Activated CD8-positive, alpha-beta T cell treated with anti-CD3 and anti-CD28 coated beads for 36 hours (primary cell): ENCODE measurements around the gene PRKG1. TPM values are rescaled to one million over a fixed set of nuclear protein-coding genes. Genes with fewer than 3 reads are reported as not detected.

ENCODE experiments used
- ATAC-seq: fragments of 200-7000 bp; cut with Tn5 transposase; one replicate; pipeline ENCODE4 v1.10.0; 2021; ENCODE audit warnings: mild to moderate bottlenecking, moderate library complexity
- CTCF ChIA-PET: fragments of 350-600 bp; sonication (Branson Sonifier 250); formaldehyde crosslinking; loops from one replicate; lab custom pipeline; 2021; ENCODE audit warnings: antibody characterized with exemption; lab: Charles Lee
- POLR2A ChIA-PET: fragments of 350-600 bp; sonication (Branson Sonifier 250); formaldehyde crosslinking; loops from one replicate; lab custom pipeline; 2021; ENCODE audit warnings: antibody characterized with exemption; lab: Charles Lee
- DNase-seq: peaks from one replicate; pipeline ENCODE4 v3.0.0-alpha.2; 2020
- H3K27ac Mint-ChIP-seq: one replicate; pipeline ENCODE4 v1.8.0; 2021; ENCODE audit warnings: mild to moderate bottlenecking, mixed read lengths
- H3K27me3 Mint-ChIP-seq: one replicate; pipeline ENCODE4 v1.8.0; 2021; ENCODE audit warnings: mixed read lengths
- H3K36me3 Mint-ChIP-seq: one replicate; pipeline ENCODE4 v1.8.0; 2021; ENCODE audit warnings: low read depth, mixed read lengths
- H3K4me1 Mint-ChIP-seq: one replicate; pipeline ENCODE4 v1.8.0; 2021; ENCODE audit warnings: low read depth, mixed read lengths
- H3K4me3 Mint-ChIP-seq: one replicate; pipeline ENCODE4 v1.8.0; 2021; ENCODE audit warnings: mild to moderate bottlenecking, moderate library complexity, mixed read lengths
- H3K9me3 Mint-ChIP-seq: one replicate; pipeline ENCODE4 v1.8.0; 2021; ENCODE audit warnings: mixed read lengths
- CTCF ChIP-seq: fragments of 200-600 bp; IDR thresholded peaks from one replicate; pipeline ENCODE4 v1.8.0; 2022; ENCODE audit warnings: antibody characterized with exemption, mild to moderate bottlenecking
- intact Hi-C: fragments of 100-400 bp; cut with micrococcal nuclease; formaldehyde crosslinking; loops from one replicate; pipeline ENCODE4 v1.10.0; 2022
- total RNA-seq, 2 experiments: library from RNA; stranded (reverse); gene quantifications; one replicate each; pipeline ENCODE4 v1.2.3, GENCODE V29; 2021

The PRKG1 gene
- total RNA-seq, 2 experiments from 2014 or later = not detected

- no peak for ATAC-seq
- no peak overlapping the region for H3K4me3 Mint-ChIP-seq
- intact Hi-C loops = no loop called here
- no peaks in the 10 kb centered on the region for H3K36me3 Mint-ChIP-seq
- TF ChIP-seq CTCF = no peak
- no peaks in the 10 kb centered on the region for H3K4me1 Mint-ChIP-seq
- no peak for DNase-seq
- no peak overlapping the region for H3K27ac Mint-ChIP-seq
- ChIA-PET CTCF (no interaction called here), POLR2A (no interaction called here)
- no peaks in the 10 kb centered on the region for H3K27me3 Mint-ChIP-seq
- H3K9me3 Mint-ChIP-seq = no peaks in the 10 kb centered on the region
Measured at GRCh38 chr10:51186361-51186760, 112.1 kb downstream of the PRKG1 start.

GRCh38 chr10:51188008-51188407 is 113.7 kb downstream of the PRKG1 start:
- TF ChIP-seq CTCF = no peak
- H3K36me3 Mint-ChIP-seq = no peaks in the 10 kb centered on the region
- intact Hi-C loops = no loop called here
- ChIA-PET CTCF (no interaction called here), POLR2A (no interaction called here)
- no peaks in the 10 kb centered on the region for H3K9me3 Mint-ChIP-seq
- ATAC-seq (no peak), DNase-seq (no peak)
- no peaks in the 10 kb centered on the region for H3K4me1 Mint-ChIP-seq
- H3K4me3 Mint-ChIP-seq = no peak overlapping the region
- H3K27ac Mint-ChIP-seq = no peak overlapping the region
- no peaks in the 10 kb centered on the region for H3K27me3 Mint-ChIP-seq

GRCh38 chr10:51188866-51189265 is 114.6 kb downstream of the PRKG1 start:
- ATAC-seq = no peak
- no peak overlapping the region for H3K4me3 Mint-ChIP-seq
- DNase-seq = no peak
- ChIA-PET CTCF (no interaction called here), POLR2A (no interaction called here)
- H3K9me3 Mint-ChIP-seq = no peaks in the 10 kb centered on the region
- no peak for TF ChIP-seq CTCF
- intact Hi-C loops = no loop called here
- H3K36me3 Mint-ChIP-seq = no peaks in the 10 kb centered on the region
- no peaks in the 10 kb centered on the region for H3K4me1 Mint-ChIP-seq
- H3K27ac Mint-ChIP-seq = no peak overlapping the region
- H3K27me3 Mint-ChIP-seq = no peaks in the 10 kb centered on the region

- no peaks in the 10 kb centered on the region for H3K9me3 Mint-ChIP-seq
- H3K4me1 Mint-ChIP-seq = no peaks in the 10 kb centered on the region
- H3K36me3 Mint-ChIP-seq = no peaks in the 10 kb centered on the region
- no peak for DNase-seq
- no peak for TF ChIP-seq CTCF
- no peak overlapping the region for H3K27ac Mint-ChIP-seq
- CTCF ChIA-PET = no interaction called here
- intact Hi-C loops = no loop called here
- H3K27me3 Mint-ChIP-seq = no peaks in the 10 kb centered on the region
- H3K4me3 Mint-ChIP-seq = no peak overlapping the region
- POLR2A ChIA-PET = no interaction called here
- ATAC-seq = no peak
Measured at GRCh38 chr10:51196508-51197175, 122.4 kb downstream of the PRKG1 start.

- TF ChIP-seq CTCF = no peak
- DNase-seq (no peak), ATAC-seq (no peak)
- intact Hi-C loops = no loop called here
- Mint-ChIP-seq H3K9me3 (no peaks in the 10 kb centered on the region), H3K27me3 (no peaks in the 10 kb centered on the region), H3K27ac (no peak overlapping the region), H3K36me3 (no peaks in the 10 kb centered on the region), H3K4me3 (no peak overlapping the region), H3K4me1 (no peaks in the 10 kb centered on the region)
- ChIA-PET POLR2A (no interaction called here), CTCF (no interaction called here)
Measured at GRCh38 chr10:51198170-51198569, 123.9 kb downstream of the PRKG1 start.
